T-helper 1 cell treated with Interleukin-12 subunit alpha and Interleukin-12 subunit beta and Interleukin-4 antibody, amounts not matched to agents 30 ng/mL and 1 ng/mL, for 36 hours (primary cell): Measurements from ENCODE around the gene PRR5L. TPM values are rescaled to one million over a fixed set of nuclear protein-coding genes. Genes with fewer than 3 reads are reported as not detected.

Experiments
- intact Hi-C: fragments of 100-400 bp; cut with micrococcal nuclease; formaldehyde crosslinking; loops from one replicate; pipeline ENCODE4 v1.15.1; 2024
- total RNA-seq: library from RNA; stranded (reverse); gene quantifications from 2 replicates; pipeline ENCODE4 v1.2.3, GENCODE V29; 2022

Gene PRR5L
- 57.7 and 67.1 TPM in 2 replicates for total RNA-seq

GRCh38 chr11:36295926-36296325 lies at the start of gene PRR5L:
PRR5L (plus strand) TSS chr11:36296288; CDS start chr11:36401122, 104,834 bp downstream.
- intact Hi-C loops, result no loop called here

DNA sequence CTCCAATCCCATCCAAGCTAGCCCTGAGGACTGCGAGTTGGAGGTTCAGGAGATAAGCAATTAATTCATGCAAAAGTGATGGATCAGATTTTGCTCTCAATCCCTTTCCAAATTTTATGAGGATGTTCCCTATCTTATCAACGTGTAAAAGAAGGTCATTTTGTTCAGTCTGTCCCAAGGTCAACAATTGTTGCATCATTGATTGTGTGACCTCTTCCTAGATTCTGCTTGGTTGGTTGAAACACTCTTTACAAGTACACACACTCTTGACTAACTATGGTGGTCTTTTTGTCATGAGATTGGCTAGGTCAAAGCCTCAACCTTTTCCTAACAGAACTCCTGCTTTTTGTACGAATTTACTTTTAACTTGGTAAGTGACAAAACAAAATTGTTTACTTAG lies 48.6 kb upstream of the PRR5L start:
- intact Hi-C loops, result no loop called here

DNA sequence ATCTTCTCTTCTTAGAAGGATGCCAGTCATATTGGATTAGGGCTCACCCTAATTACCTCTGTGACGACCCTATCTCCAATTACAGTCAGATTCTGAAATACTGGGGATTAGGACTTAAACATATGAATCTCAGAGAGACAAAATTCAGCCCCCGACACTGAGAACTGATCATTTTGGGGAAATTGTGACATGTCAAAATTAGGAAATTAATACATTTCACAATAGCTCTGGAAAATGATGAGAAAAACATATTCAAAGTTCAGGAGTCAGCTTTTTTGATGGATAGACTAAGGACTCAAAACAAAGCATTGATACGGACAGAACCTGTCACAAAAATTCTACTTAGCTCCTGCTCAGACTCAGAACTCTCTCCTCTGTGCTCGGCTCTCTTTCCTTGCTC lies 47.7 kb upstream of the PRR5L start:
- intact Hi-C loops, result no loop called here

GRCh38 chr11:36249246-36249645 lies 46.8 kb upstream of the PRR5L start:
- intact Hi-C loops, result no loop called here

GRCh38 chr11:36251823-36252222 lies 44.3 kb upstream of the PRR5L start:
- intact Hi-C loops, result no loop called here

- intact Hi-C loops, result no loop called here
These were observed 42.9 kb upstream of the PRR5L start for GRCh38 chr11:36253238-36253637.

- intact Hi-C loops, result no loop called here
These were observed 41.4 kb upstream of the PRR5L start for GRCh38 chr11:36254713-36255112.

- intact Hi-C loops, result no loop called here
These were observed 38.7 kb upstream of the PRR5L start for GRCh38 chr11:36257351-36257750.

GRCh38 chr11:36258730-36259360 lies 37.2 kb upstream of the PRR5L start:
- intact Hi-C loops, result loop anchor here (1.0 kb wide), 1 partner anchor 217 kb away; no protein-coding TSS in a partner anchor

DNA sequence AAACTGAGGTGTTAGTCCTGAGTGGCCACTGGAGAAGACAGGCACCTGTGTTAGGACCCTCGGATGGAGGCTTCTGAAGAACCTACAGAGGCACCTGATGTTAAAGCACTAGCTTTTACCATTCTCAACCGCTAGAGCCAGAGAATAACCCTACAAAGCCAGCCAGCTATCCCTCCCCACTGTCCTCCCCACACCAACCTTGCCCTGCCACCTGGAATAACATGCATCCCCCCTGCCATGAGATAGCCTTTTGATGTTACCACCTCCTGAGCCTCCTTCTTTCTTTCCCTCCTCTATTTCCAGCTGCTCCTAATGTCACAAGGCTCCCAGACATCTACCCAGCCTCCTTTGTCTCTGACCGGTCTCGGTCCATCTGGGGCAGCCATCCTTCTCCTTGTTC lies 35.0 kb upstream of the PRR5L start:
- intact Hi-C loops, result no loop called here

GRCh38 chr11:36264011-36264972 lies 31.8 kb upstream of the PRR5L start:
- intact Hi-C loops, result loop anchor here (2.0 kb wide), 1 partner anchor 441 kb away; no protein-coding TSS in a partner anchor

GRCh38 chr11:36264973-36265344 lies 31.1 kb upstream of the PRR5L start:
- intact Hi-C loops, result loop anchor here (2.0 to 5.0 kb wide), 2 partner anchors 442 to 778 kb away; no protein-coding TSS in a partner anchor

DNA sequence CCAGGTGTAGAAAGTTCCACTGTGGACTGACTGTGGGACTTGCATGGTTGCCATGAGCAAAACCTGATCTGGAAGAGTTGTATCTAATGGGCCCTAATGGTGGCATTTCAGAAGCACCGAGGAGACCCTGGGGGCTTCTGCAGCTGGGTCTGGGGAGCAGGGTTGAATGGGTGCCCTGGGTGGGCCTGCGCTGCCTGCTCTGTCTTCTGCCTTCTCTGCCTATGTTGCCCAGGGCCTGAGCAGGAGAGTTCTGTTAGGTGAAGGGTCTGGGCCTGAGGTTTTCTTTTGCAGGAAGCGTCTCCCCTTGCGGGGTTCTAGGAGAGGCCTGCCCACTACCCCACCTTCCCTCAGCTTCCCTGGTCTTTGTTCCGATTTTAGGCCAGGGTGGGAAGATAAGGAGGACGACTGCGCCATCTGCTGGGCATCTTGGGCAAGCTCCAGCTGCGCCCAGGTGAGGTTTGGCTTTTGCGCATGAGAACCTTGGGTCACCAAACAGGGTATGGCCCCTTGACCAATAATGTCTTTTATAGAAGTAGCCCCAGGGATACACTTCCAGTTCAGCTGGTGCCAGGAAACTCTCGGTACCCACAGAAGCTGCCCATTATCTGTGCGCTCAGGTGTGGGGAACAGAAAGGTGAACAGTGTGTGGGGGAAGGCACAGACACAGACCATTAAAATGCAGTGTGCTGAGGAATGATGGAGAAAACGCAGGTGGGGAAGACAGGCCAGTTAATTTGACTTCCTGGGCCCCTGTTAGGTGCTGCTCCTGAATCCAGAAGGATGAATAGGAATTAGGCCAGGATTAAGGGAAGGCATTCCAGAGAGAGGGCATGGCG lies 30.1 kb upstream of the PRR5L start:
- intact Hi-C loops, result loop anchor here (1.0 to 5.0 kb wide), 4 partner anchors 224 to 779 kb away; no protein-coding TSS in a partner anchor

DNA sequence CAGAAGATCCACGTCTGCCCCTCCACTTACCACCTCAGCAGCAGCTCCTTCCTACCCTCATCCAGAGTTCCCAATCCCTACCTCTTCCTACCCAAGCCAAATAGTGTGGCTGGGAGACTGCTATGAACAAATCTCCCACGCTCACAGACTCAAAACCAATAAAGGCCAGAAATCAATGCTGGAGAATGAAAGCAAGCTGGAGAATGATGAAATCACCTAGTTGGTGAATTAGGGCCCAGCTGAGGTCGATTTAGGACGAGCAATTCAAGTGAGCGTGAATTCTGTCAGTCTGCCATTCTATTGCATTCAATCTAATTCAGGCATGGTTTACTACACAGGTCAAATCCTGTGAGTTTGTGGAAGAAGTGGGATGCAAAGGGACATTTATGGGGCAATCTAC lies 29.3 kb upstream of the PRR5L start:
- intact Hi-C loops, result loop anchor here (1.0 to 5.0 kb wide), 3 partner anchors 224 to 779 kb away; no protein-coding TSS in a partner anchor

- intact Hi-C loops, result loop anchor here (5.0 kb wide), 1 partner anchor 781 kb away; no protein-coding TSS in a partner anchor
These were observed 27.6 kb upstream of the PRR5L start for GRCh38 chr11:36268337-36268985.

DNA sequence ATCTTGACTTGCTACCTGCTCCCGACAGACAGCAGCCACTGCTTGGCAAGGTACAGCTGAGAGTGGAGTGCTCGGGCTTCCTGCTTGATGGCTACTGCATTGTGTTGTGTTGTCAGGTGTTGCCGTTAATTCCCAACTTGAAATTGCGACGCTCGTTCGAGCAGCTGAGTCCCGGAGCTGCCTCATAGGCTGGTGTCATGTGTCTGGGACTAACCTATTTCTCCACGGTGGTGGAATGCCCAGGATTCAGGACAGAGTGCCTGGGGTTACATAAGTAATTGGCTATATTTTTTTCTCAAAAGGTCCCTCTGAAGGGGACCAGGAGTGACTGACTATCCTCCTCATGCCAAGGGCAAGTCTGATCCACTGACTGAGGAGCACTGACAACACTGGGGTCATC lies 25.4 kb upstream of the PRR5L start:
- intact Hi-C loops, result no loop called here

DNA sequence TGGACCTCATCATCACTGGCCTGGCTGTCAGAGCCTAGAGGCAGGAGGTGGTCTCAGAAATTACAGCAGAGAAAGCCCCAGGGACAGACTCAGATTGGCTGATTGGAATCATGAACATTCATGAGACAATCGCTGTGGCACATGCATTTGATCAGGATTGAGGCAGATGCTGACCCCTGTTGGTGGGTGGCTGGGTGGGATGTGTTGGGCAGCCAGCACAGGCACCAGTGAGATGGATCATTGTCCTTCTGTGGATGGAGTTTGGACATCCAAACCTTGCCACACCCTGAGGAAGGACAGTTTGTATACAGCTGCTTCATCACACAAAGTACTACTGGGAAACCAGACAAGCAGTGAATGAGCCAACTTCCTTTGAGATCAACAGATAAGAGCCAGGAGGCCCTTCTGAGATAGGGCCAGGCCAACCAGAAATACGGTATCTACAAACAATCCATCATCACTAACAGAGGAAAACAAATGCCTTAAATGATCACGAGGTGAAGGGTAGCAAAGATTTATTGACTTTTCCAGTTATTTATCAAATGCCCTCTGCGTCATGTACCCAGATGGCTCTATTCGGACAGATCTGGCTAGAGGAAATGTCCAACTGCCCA lies 24.2 kb upstream of the PRR5L start:
- intact Hi-C loops, result no loop called here

DNA sequence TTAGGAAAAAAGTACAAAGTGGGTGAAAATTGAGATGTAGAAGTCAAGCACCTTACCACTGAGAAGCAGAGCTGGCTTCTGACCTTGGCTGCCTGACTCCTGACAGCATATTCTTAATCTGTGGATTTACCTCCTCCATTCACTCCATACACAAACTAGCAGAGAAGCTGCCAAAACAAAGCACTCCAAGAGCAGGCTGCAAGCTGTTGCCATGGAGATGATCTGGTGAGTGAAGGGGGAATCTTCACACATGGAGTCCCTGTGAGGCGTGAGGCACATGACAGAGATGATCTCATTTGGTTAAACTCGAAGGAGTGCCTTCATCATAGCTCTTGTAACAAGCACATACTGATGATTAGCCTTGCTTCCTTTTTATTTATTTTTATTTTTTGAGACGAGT lies 23.0 kb upstream of the PRR5L start:
- intact Hi-C loops, result no loop called here

DNA sequence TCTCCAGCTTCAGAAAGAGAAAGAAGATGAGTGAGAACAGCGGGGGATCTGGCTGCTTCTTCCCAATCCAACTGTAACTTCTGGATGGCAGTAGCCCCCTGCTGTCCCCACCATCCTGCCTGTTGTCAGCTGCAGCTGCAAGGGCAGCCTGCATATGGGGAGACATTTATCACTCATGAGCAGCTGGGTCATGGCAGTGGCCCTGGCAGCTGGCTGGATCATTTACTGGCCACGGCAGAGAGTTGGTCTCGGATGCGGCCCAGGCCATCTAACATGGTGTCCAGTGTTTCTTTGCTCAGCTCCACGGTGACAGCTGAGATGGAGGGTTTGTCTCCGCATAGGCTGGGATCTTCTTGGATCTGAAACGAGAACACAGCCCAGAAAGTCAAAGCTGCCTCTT lies 21.7 kb upstream of the PRR5L start:
- intact Hi-C loops, result no loop called here

DNA sequence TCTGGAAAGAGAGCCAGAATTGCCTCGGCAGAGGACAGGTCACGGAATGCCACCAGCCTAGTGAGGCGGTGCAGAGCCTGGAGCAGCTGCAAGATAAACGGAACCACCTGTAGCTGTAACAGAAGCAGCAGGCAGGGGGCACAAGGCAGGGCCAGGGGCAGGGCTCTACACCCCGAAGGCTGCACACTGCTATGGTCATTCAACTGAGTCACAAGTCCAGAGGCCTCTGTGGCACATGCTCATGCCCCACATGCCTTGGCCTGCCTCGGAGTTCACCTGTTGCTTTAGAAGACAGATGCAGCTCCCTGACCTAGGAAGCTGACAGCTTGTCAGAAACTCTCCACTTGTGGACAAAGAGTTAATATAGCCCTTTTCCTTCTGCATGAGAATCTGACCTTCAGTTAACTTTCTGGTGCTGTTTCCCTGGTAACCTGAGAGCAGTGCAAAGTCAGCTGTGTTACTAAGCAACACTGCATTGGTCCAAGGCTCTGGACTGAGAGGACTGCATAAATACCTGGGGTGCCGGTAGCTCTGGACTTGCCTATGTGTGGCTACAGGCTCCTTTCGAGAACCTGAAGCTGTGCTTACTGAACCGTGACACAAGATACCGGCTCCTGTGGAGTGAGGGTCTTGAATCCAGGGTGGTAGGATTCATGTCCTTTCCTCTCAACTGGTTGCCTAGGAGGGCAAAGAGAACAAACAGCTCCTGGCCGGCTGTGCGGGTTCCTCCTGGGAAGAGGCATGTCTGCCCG lies 17.4 kb upstream of the PRR5L start:
- intact Hi-C loops, result no loop called here
